HEK293 (cell line): ENCODE data around the gene ZNF569.

Experiments
- CTCF ChIA-PET: fragments of 350-600 bp; formaldehyde crosslinking; extraction: SDS; loops from one replicate; lab custom pipeline; 2021; ENCODE audit warnings: antibody characterized with exemption; lab: Yijun Ruan, JAX
- POLR2A ChIA-PET: fragments of 300-600 bp; formaldehyde crosslinking; extraction: SDS; loops from one replicate; lab custom pipeline; 2020; ENCODE audit warnings: antibody characterized with exemption, inconsistent platforms; lab: Yijun Ruan, JAX
- H3K27ac ChIP-seq: fragments of 200-500 bp; sonication (Bioruptor generic); 2 replicates; pipeline ENCODE4 v1.5.1; 2014; ENCODE audit warnings: low read depth, low read length, control low read depth, inconsistent platforms; ENCODE audit errors: extremely low read depth
- H3K36me3 ChIP-seq, 2 experiments: fragments of 200-500 bp in 1 of 2; sonication (Bioruptor generic) in 1 of 2; 1 replicate in 1 of 2; 2 replicates in 1 of 2; pipeline ENCODE4 v1.5.1; 2014 to 2017; ENCODE audit warnings: inconsistent platforms in 2 of 2, low read length in 2 of 2; ENCODE audit not compliant: control insufficient read depth in 2 of 2, insufficient read depth in 1 of 2
- H3K4me1 ChIP-seq: fragments of 200-500 bp; sonication (Bioruptor generic); 2 replicates; pipeline ENCODE4 v1.5.1; 2014; ENCODE audit warnings: mild to moderate bottlenecking, low read length, inconsistent platforms; ENCODE audit not compliant: control insufficient read depth, insufficient read depth
- H3K4me3 ChIP-seq: 2 replicates; pipeline ENCODE4 v1.5.1; 2011; ENCODE audit warnings: low read depth, mild to moderate bottlenecking, control low read depth, low read length, moderate library complexity
- H3K9me3 ChIP-seq: fragments of 200-500 bp; sonication (Bioruptor generic); 2 replicates; pipeline ENCODE4 v1.5.1; 2014; ENCODE audit warnings: low read depth, low read length, inconsistent platforms; ENCODE audit not compliant: control insufficient read depth, insufficient read depth
- GLI2 ChIP-seq: fragments of 450-650 bp; formaldehyde crosslinking; IDR thresholded peaks from 2 replicates; pipeline ENCODE4; 2017; ENCODE audit warnings: missing biosample characterization, missing genetic modification characterization, low read depth, borderline replicate concordance
- GLIS1 ChIP-seq: fragments of 450-650 bp; formaldehyde crosslinking; IDR thresholded peaks from 2 replicates; pipeline ENCODE4 v1.5.1; 2016; ENCODE audit warnings: missing biosample characterization, missing genetic modification characterization
- KLF17 ChIP-seq: fragments of 450-650 bp; formaldehyde crosslinking; IDR thresholded peaks from 2 replicates; pipeline ENCODE4 v1.5.1; 2016; ENCODE audit warnings: missing biosample characterization, missing genetic modification characterization
- SP7 ChIP-seq: fragments of 450-650 bp; formaldehyde crosslinking; IDR thresholded peaks from 2 replicates; pipeline ENCODE4 v1.5.1; 2016; ENCODE audit warnings: missing biosample characterization, missing genetic modification characterization
- ZBTB11 ChIP-seq: fragments of 450-650 bp; formaldehyde crosslinking; conservative IDR thresholded peaks from 2 replicates; pipeline ENCODE4 v1.5.1; 2016; ENCODE audit warnings: low read depth, missing biosample characterization, missing genetic modification characterization
- ZFHX2 ChIP-seq: fragments of 450-650 bp; formaldehyde crosslinking; conservative IDR thresholded peaks from 2 replicates; pipeline ENCODE4 v1.5.1; 2016; ENCODE audit warnings: missing biosample characterization, missing genetic modification characterization
- ZNF133 ChIP-seq: fragments of 450-650 bp; formaldehyde crosslinking; IDR thresholded peaks from 2 replicates; pipeline ENCODE4 v1.5.1; 2016; ENCODE audit warnings: missing biosample characterization, missing genetic modification characterization
- ZNF174 ChIP-seq: fragments of 450-650 bp; formaldehyde crosslinking; IDR thresholded peaks from 2 replicates; pipeline ENCODE4 v1.5.0; 2017; ENCODE audit warnings: missing biosample characterization, mild to moderate bottlenecking, missing genetic modification characterization
- ZNF221 ChIP-seq: fragments of 450-650 bp; formaldehyde crosslinking; IDR thresholded peaks from 2 replicates; pipeline ENCODE4 v1.5.1; 2017; ENCODE audit warnings: missing biosample characterization, missing genetic modification characterization, borderline replicate concordance
- ZNF239 ChIP-seq: fragments of 450-650 bp; formaldehyde crosslinking; IDR thresholded peaks from 2 replicates; pipeline ENCODE4 v1.5.1; 2016; ENCODE audit warnings: missing biosample characterization, missing genetic modification characterization
- ZNF280C ChIP-seq: fragments of 450-650 bp; formaldehyde crosslinking; IDR thresholded peaks from 2 replicates; pipeline ENCODE4 v1.5.1; 2016; ENCODE audit warnings: missing biosample characterization, missing genetic modification characterization
- ZNF302 ChIP-seq: fragments of 450-650 bp; formaldehyde crosslinking; IDR thresholded peaks from 2 replicates; pipeline ENCODE4 v1.5.1; 2016; ENCODE audit warnings: missing biosample characterization, missing genetic modification characterization, low read depth
- ZNF398 ChIP-seq: fragments of 450-650 bp; formaldehyde crosslinking; IDR thresholded peaks from 2 replicates; pipeline ENCODE4 v1.5.1; 2017; ENCODE audit warnings: missing biosample characterization, missing genetic modification characterization
- ZNF449 ChIP-seq: fragments of 450-650 bp; formaldehyde crosslinking; IDR thresholded peaks from 2 replicates; pipeline ENCODE4 v1.5.1; 2017; ENCODE audit warnings: missing biosample characterization, mild to moderate bottlenecking, missing genetic modification characterization, moderate library complexity
- ZNF561 ChIP-seq: fragments of 450-650 bp; IDR thresholded peaks from 2 replicates; pipeline ENCODE4 v1.5.1; 2018; ENCODE audit warnings: missing biosample characterization, missing genetic modification characterization, borderline replicate concordance
- ZNF664 ChIP-seq: fragments of 450-650 bp; formaldehyde crosslinking; IDR thresholded peaks from 2 replicates; pipeline ENCODE4 v1.5.1; 2016; ENCODE audit warnings: missing biosample characterization, missing genetic modification characterization
- ZNF785 ChIP-seq: fragments of 450-650 bp; formaldehyde crosslinking; IDR thresholded peaks from 2 replicates; pipeline ENCODE4 v1.5.1; 2016; ENCODE audit warnings: missing biosample characterization, missing genetic modification characterization
- ZNF791 ChIP-seq: fragments of 450-650 bp; formaldehyde crosslinking; IDR thresholded peaks from 2 replicates; pipeline ENCODE4 v1.5.1; 2016; ENCODE audit warnings: missing biosample characterization, missing genetic modification characterization
- ZNF792 ChIP-seq: fragments of 450-650 bp; formaldehyde crosslinking; IDR thresholded peaks from 2 replicates; pipeline ENCODE4 v1.5.1; 2016; ENCODE audit warnings: missing biosample characterization, missing genetic modification characterization
- ZNF843 ChIP-seq: fragments of 450-650 bp; formaldehyde crosslinking; IDR thresholded peaks from 2 replicates; pipeline ENCODE4 v1.5.1; 2016; ENCODE audit warnings: missing biosample characterization, missing genetic modification characterization

The ZNF569 gene

GRCh38 chr19:37513397-37513796 is 46.2 kb upstream of the ZNF569 start:
- H3K36me3 ChIP-seq = peaks cover 77 to 85% of the 10 kb centered on the region in 2 experiments
- TF ChIP-seq ZNF302 (tag by site-specific recombination) (no peak), SP7 (tag by site-specific recombination) (no peak), GLIS1 (tag by site-specific recombination) (no peak), ZFHX2 (no peak), GLI2 (tag by site-specific recombination) (no peak), KLF17 (tag by site-specific recombination) (no peak), ZNF398 (tag by site-specific recombination) (no peak), ZNF221 (tag by site-specific recombination) (no peak), ZNF174 (no peak)
- CTCF ChIA-PET = no interaction called here

GRCh38 chr19:37511821-37512220 is 44.6 kb upstream of the ZNF569 start:
- H3K9me3 ChIP-seq = no peaks in the 10 kb centered on the region; the same call in 1 of the 2 replicates
- POLR2A ChIA-PET = no interaction called here
- H3K27ac ChIP-seq = no peak overlapping the region
- peaks cover 70 to 79% of the 10 kb centered on the region in 2 experiments for H3K36me3 ChIP-seq
- CTCF ChIA-PET = interaction anchor here (0.7 kb wide), 1 partner anchor 211 kb away, joined by 3 read pairs; no protein-coding TSS in a partner anchor
- H3K4me3 ChIP-seq = no peak overlapping the region
- TF ChIP-seq ZNF561 (no peak), ZNF239 (tag by site-specific recombination) (no peak), ZNF133 (tag by site-specific recombination) (no peak)
- no peaks in the 10 kb centered on the region for H3K4me1 ChIP-seq

More at GRCh38 chr19:37513397-37513796, 46.2 kb upstream of the ZNF569 start:
- no peaks in the 10 kb centered on the region for H3K4me1 ChIP-seq
- peaks cover 4% of the 10 kb centered on the region for H3K9me3 ChIP-seq
- no peak overlapping the region for H3K4me3 ChIP-seq
- no peak overlapping the region for H3K27ac ChIP-seq
- POLR2A ChIA-PET = no interaction called here

- POLR2A ChIA-PET = interaction anchor here (0.6 kb wide), 1 partner anchor 1029 kb away, joined by 4 read pairs; no protein-coding TSS in a partner anchor
- no peaks in the 10 kb centered on the region for H3K4me1 ChIP-seq
- H3K27ac ChIP-seq = no peak overlapping the region
- no peak overlapping the region for H3K4me3 ChIP-seq
- no peak for TF ChIP-seq ZNF791 (tag by site-specific recombination)
- TF ChIP-seq GLI2 (tag by site-specific recombination) = no peak
- TF ChIP-seq ZNF843 (tag by site-specific recombination) = no peak
- TF ChIP-seq ZNF792 (tag by site-specific recombination) = no peak
- TF ChIP-seq ZNF449 = no peak
- TF ChIP-seq ZNF221 (tag by site-specific recombination) = no peak
- no peak for TF ChIP-seq ZNF280C (tag by site-specific recombination)
- TF ChIP-seq ZNF664 (tag by site-specific recombination) = no peak
- no peak for TF ChIP-seq ZNF785 (tag by site-specific recombination)
- no peak for TF ChIP-seq ZBTB11 (tag by site-specific recombination)
- TF ChIP-seq, all 188 proteins: peak for 0
- no peaks in the 10 kb centered on the region; the same call in 1 of the 2 replicates for H3K9me3 ChIP-seq
- CTCF ChIA-PET = no interaction called here
- peaks cover 66 to 73% of the 10 kb centered on the region in 2 experiments for H3K36me3 ChIP-seq
Measured at GRCh38 chr19:37511186-37511585, 43.9 kb upstream of the ZNF569 start.
